ENCODE data around the gene KCNC3.

- TF ChIP-seq CTCF (IDR thresholded peaks at IDR 0.05), result no peak
- no peak for TF ChIP-seq POLR2A (IDR thresholded peaks at IDR 0.05)
Observed at GRCh38 chr19:50378169-50378862, 49.1 kb upstream of the KCNC3 start.
